Measurements from ENCODE around the gene ZNF22. TPM values are rescaled to one million over a fixed set of nuclear protein-coding genes. Genes with fewer than 3 reads are reported as not detected.

The ZNF22 gene
- total and polyA plus RNA-seq, 8 donors: 0.58 to 39.8 (median 15.9) TPM

- peaks cover 30 to 74% (median 65%) of the 10 kb centered on the region in 4 donors for H3K4me1 ChIP-seq
- H3K27ac ChIP-seq: peak overlapping the region; percentile 90 to 97 (median 95)
- H3K27me3 ChIP-seq: no peaks in the 10 kb centered on the region
- H3K9me3 ChIP-seq: no peaks in the 10 kb centered on the region
- whole genome bisulfite sequencing, 5 donors: 41 to 61% (median 49%) methylated on average over 12 of the region's 12 CpGs
- no peak for TF ChIP-seq EP300 (IDR thresholded peaks at IDR 0.05)
- peak; percentile 29 to 36 (median 31) for TF ChIP-seq POLR2AphosphoS5 (IDR thresholded peaks at IDR 0.05)
- DNase-seq: peak in 1 of 2 donors; percentile 78
- peaks cover 0 to 21% (median 19%) of the 10 kb centered on the region in 4 donors for H3K36me3 ChIP-seq
- H3K4me3 ChIP-seq: peak overlapping the region; percentile 58 to 63 (median 60)
- intact Hi-C loops (cut with DNase I; ENCODE audit: low total_unique reads): no loop called here
Measured at GRCh38 chr10:45000138-45000751, 478 bp upstream of the ZNF22 start.

DNA sequence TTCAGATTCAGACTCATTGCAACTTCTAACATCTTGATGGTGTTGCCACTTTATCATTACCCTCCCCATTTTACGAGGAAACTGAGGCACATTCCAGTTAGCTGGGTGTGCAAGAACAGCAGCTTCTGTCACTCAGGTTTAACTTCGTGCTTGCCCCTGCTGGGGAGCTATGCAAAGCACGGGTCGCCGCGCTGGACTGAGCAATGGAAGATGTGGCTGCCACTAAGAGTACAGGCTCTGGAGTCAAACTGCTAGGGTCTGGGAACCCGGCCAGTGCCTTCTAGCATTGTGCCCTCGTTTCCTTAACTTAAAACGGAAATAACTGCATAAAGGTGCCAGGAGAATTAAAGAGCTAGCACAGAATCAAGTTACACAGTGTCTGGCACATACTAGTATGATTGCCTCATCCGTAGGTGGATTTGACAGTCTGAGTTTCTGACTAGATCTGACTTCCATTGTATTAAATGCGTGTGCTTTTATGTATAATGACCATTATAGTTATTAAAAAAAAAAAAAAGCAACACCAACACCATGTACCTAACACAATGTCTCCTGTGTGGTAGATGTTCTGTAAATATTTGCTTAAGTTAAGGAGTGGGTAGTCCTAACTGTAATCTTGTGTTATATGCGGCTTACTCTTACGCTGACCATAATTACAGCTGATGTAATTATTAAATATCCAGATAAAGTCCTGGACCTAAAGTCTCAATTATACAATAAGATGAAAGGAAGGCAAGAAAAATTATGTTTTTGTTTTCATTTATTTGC is 842 bp downstream of the ZNF22 start:
- intact Hi-C loops (cut with DNase I; ENCODE audit: low total_unique reads): no loop called here
- peak overlapping the region; percentile 58 to 63 (median 60) for H3K4me3 ChIP-seq
- peak overlapping the region; percentile 90 to 97 (median 95) for H3K27ac ChIP-seq
- DNase-seq: peak; percentile 85 to 86
- WGBS, 5 donors: 5 to 8% (median 7%) methylated on average over 13 of the region's 13 CpGs
- no peaks in the 10 kb centered on the region for H3K9me3 ChIP-seq
- TF ChIP-seq POLR2A (IDR thresholded peaks at IDR 0.05) (peak in 2 of 4 donors; percentile 26 to 29), POLR2AphosphoS5 (IDR thresholded peaks at IDR 0.05) (peak in 2 of 3 donors; percentile 68 to 79), CTCF (IDR thresholded peaks at IDR 0.05) (no peak)
- peaks cover 17 to 61% (median 51%) of the 10 kb centered on the region in 4 donors for H3K4me1 ChIP-seq
- no peaks in the 10 kb centered on the region for H3K27me3 ChIP-seq
- H3K36me3 ChIP-seq: peaks cover 0 to 25% (median 20%) of the 10 kb centered on the region in 4 donors

DNA sequence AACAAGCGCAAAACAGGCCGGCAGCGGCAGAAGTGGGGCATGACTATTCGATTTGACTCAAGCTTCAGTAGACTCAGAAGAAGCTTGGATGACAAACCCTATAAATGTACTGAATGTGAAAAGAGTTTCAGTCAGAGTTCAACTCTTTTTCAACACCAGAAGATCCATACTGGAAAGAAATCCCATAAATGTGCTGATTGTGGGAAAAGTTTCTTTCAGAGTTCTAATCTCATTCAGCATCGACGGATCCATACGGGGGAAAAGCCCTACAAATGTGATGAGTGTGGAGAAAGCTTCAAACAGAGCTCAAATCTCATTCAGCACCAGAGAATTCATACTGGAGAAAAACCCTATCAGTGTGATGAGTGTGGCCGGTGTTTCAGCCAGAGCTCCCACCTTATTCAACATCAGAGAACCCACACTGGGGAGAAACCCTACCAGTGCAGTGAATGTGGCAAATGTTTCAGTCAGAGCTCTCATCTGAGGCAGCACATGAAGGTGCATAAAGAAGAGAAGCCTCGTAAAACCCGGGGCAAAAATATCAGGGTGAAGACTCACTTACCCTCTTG is 2.8 kb downstream of the ZNF22 start:
- peaks cover 6 to 52% (median 41%) of the 10 kb centered on the region in 4 donors for H3K4me1 ChIP-seq

DNA sequence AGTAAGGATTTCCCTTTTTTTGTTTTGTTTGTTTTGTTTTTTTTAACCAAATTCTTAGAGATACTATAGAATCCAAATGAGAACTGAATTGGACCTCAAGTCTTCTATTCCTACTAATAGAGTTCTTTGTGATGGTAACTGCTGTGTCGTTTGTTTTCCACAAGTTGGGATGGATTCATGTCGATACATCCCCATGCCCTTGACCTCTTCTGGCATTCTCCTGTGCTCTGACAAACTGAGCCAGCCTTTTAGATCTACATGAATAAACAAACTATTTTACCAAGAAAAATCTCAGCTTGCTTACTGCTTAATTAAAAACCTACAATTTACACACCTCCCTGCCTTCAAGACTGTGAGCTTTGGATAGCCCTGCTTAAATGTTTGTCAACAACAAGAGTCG is 3.9 kb downstream of the ZNF22 start:
- no peak for DNase-seq
- Histone ChIP-seq H3K9me3 (no peaks in the 10 kb centered on the region), H3K27me3 (no peaks in the 10 kb centered on the region), H3K27ac (no peak overlapping the region), H3K36me3 (peaks cover 0 to 25% (median 20%) of the 10 kb centered on the region in 4 donors), H3K4me3 (no peak overlapping the region), H3K4me1 (peaks cover 6 to 53% (median 36%) of the 10 kb centered on the region in 4 donors)
- 57 to 69% (median 64%) methylated on average over 3 of the region's 3 CpGs for WGBS, 5 donors
- intact Hi-C loops (cut with DNase I; ENCODE audit: low total_unique reads): no loop called here
- TF ChIP-seq POLR2A (IDR thresholded peaks at IDR 0.05): no peak
- TF ChIP-seq POLR2AphosphoS5 (IDR thresholded peaks at IDR 0.05): no peak
- no peak for TF ChIP-seq EP300 (IDR thresholded peaks at IDR 0.05)
- TF ChIP-seq CTCF (IDR thresholded peaks at IDR 0.05): no peak

More for the DNA sequence above, 2.8 kb downstream of the ZNF22 start:
- TF ChIP-seq POLR2AphosphoS5 (IDR thresholded peaks at IDR 0.05): no peak
- TF ChIP-seq CTCF (IDR thresholded peaks at IDR 0.05): no peak
- TF ChIP-seq POLR2A (IDR thresholded peaks at IDR 0.05): no peak
- no peak for TF ChIP-seq EP300 (IDR thresholded peaks at IDR 0.05)
- H3K36me3 ChIP-seq: peaks cover 0 to 25% (median 20%) of the 10 kb centered on the region in 4 donors
- H3K9me3 ChIP-seq: no peaks in the 10 kb centered on the region
- H3K4me3 ChIP-seq: no peak overlapping the region
- WGBS, 5 donors: 91 to 94% (median 92%) methylated on average over 10 of the region's 10 CpGs
- no peaks in the 10 kb centered on the region for H3K27me3 ChIP-seq
- intact Hi-C loops (cut with DNase I; ENCODE audit: low total_unique reads): no loop called here
- no peak overlapping the region for H3K27ac ChIP-seq
- DNase-seq: no peak

Measured in stomach (tissue), 9 donors.